ENCODE results near the gene ZNF500.

DNA sequence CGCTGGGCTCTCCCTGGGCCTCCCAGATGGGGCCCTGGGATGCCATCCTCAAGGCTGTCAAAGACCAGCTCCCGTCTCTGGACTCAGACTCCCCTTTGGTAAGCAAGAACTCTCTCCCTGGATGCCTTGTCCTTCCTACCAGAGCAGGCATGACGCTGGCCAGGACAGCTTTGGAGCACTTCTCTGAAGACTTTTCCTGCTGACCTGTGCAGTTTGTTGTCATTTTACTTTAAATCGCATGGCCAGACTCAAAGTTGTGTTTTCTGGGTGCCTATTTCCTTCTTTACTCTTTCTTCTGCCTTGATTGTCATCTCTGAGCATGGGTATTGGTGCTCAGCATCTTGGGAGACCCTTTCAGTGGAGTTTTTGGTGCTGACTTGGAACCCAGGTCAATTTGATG, 30.4 kb downstream of the ZNF500 start:
- no peak for TF ChIP-seq RAD21 (IDR thresholded peaks at IDR 0.05; ENCODE audit: low read depth)
- TF ChIP-seq TAF1 (IDR thresholded peaks at IDR 0.05; ENCODE audit: low read depth) = no peak
- TF ChIP-seq EGR1 (IDR thresholded peaks at IDR 0.05) = no peak
- no peak for TF ChIP-seq REST (IDR thresholded peaks at IDR 0.05; ENCODE audit: low read depth)

Measured in Ishikawa (cell line).